Stimulated activated CD4-positive, alpha-beta T cell treated with anti-CD3 and anti-CD28 coated beads, Interleukin-15, amount 100 ng/mL, for 48 hours (primary cell): ENCODE results near the gene CRTC2.

Experiments
- DNase-seq, 2 donors: peaks; one replicate each; pipeline ENCODE4 v3.0.0-alpha.2; 2020; ENCODE audit warnings: low read depth in 2 of 2

The CRTC2 gene

GRCh38 chr1:153946622-153947241 lies 11.7 kb downstream of the CRTC2 start, which contains the start of gene DENND4B:
Gene DENND4B (minus strand): TSS chr1:153946718. CDS start chr1:153944374, 2,344 bp downstream.
- peak; percentile 58 to 70 for DNase-seq

- peak; percentile 54 to 61 for DNase-seq
These were observed 12.4 kb downstream of the CRTC2 start for GRCh38 chr1:153945795-153946621.

- peak; percentile 51 to 57 for DNase-seq
These were observed 13.1 kb downstream of the CRTC2 start for GRCh38 chr1:153945131-153945794.

GRCh38 chr1:153944827-153945117 lies 13.6 kb downstream of the CRTC2 start:
- no peak for DNase-seq

- DNase-seq, result no peak
These were observed 14.2 kb downstream of the CRTC2 start for GRCh38 chr1:153944005-153944826.

GRCh38 chr1:153942766-153943549 lies 15.5 kb downstream of the CRTC2 start:
- no peak for DNase-seq

- DNase-seq, result no peak
These were observed 16.3 kb downstream of the CRTC2 start for GRCh38 chr1:153941826-153942725.

GRCh38 chr1:153940756-153941155 lies 17.7 kb downstream of the CRTC2 start:
- DNase-seq, result no peak

- no peak for DNase-seq
These were observed 18.9 kb downstream of the CRTC2 start for GRCh38 chr1:153939476-153939875.

GRCh38 chr1:153938996-153939395 lies 19.4 kb downstream of the CRTC2 start:
- no peak for DNase-seq

- no peak for DNase-seq
These were observed 21.1 kb downstream of the CRTC2 start for GRCh38 chr1:153937331-153937730.

- DNase-seq, result no peak
These were observed 22.2 kb downstream of the CRTC2 start for GRCh38 chr1:153936011-153936802.

- DNase-seq, result no peak
These were observed 23.7 kb downstream of the CRTC2 start for GRCh38 chr1:153934746-153935145.

- DNase-seq, result no peak
These were observed 24.5 kb downstream of the CRTC2 start for GRCh38 chr1:153933955-153934354.

GRCh38 chr1:153933430-153933829 lies 25.0 kb downstream of the CRTC2 start:
- no peak for DNase-seq

- DNase-seq, result no peak
These were observed 26.0 kb downstream of the CRTC2 start for GRCh38 chr1:153932156-153933131.

- no peak for DNase-seq
These were observed 28.1 kb downstream of the CRTC2 start for GRCh38 chr1:153929981-153930948.
